HG02642 (cell line): ENCODE data around the gene PRKD2.

Experiments
- ATAC-seq: cut with Tn5 transposase; IDR thresholded peaks from one replicate; pipeline ENCODE4 v1.9.1; 2021; ENCODE audit warnings: mild to moderate bottlenecking; ENCODE audit not compliant: unreplicated experiment, poor library complexity

The PRKD2 gene

DNA sequence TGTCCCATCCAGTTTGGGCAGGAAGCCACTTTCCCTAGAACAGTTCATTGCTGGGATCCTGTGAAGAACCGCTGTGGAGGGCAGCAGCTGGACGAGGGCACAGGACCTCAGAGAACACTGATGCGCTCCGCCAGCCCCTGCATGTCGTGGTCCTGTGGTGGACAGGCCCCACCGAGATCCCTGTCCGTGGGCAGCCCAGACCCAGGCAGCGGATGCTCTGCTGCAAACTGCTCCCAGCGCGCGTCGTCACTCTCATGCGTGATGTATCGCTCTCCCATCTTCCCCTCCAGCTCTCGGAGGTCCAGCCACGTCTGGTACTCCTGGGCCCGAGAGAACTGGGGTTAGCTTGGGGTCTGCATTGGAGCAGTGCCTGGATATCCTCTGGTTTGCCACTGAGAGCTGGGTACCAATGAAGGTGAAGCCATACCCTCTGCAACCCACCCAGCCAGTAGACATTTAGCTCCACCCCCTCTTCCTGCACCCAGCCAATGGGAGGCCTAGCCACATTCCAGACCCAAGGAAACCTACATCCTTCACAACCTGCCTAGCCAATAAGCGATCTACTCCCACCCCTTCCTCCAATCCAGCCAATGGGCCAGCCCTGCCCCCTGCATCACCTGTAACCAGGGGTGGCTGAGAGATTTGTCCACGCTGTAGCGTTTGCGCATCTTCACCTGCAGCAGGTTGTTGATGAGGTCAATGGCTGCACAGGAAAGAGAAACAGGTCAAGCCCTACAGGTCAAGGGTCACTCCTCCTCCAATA, 42.3 kb downstream of the PRKD2 start:
- no peak for ATAC-seq

DNA sequence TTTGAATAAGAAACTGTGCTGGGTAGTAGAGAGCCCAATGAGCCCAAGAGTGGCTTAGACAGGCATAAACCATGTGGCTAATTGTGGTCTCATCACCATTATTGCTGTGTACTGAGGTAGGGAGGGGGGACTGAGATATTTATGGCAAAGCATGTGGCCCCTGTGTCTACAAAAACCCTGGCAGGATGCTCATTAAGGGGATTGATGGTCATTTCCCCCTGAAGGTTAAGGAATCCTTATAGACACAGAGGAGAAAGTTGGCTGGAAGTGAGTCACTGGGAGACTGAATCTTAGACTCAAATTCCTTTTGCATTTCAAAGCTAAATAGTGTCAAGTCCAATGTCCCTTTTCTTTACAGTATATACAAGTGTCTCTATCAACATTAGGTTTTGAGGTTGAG, 46.1 kb downstream of the PRKD2 start:
- no peak for ATAC-seq

DNA sequence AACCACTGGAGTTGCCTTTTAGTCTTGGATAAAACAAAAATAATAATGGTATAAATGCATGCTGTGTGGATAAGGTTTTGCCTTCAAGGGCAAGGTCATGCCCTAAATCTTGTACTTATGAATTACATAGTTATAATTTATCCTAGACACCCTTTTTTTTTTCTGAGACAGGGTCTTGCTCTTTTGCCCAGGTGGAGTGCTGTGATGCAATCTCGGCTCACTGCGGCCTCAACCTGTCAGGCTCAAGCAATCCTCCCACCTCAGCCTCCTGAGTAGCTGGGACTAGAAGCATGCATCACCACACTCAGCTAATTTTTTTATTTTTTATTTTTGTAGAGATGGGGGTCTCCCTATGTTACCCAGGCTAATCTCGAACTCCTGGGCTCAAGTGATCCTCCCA, 48.3 kb downstream of the PRKD2 start:
- ATAC-seq: no peak

DNA sequence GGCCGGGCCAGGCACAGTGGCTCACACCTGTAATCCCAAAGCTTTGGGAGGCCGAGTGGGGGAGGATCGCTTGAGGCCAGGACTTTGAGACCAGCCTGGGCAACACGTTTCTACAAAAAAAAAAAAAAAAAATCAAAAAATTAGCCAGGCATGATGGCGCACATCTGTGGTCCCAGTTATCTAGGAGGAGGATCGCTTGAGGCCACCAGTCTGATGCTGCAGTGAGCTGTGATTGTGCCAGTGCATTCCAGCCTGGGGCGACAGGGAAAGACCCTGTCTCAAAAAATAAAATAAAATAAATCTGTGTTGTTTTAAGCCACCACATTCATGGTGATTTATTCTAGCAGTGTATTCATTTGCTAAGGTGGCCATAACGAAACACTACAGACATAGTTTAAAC, 51.8 kb downstream of the PRKD2 start:
- ATAC-seq: no peak

DNA sequence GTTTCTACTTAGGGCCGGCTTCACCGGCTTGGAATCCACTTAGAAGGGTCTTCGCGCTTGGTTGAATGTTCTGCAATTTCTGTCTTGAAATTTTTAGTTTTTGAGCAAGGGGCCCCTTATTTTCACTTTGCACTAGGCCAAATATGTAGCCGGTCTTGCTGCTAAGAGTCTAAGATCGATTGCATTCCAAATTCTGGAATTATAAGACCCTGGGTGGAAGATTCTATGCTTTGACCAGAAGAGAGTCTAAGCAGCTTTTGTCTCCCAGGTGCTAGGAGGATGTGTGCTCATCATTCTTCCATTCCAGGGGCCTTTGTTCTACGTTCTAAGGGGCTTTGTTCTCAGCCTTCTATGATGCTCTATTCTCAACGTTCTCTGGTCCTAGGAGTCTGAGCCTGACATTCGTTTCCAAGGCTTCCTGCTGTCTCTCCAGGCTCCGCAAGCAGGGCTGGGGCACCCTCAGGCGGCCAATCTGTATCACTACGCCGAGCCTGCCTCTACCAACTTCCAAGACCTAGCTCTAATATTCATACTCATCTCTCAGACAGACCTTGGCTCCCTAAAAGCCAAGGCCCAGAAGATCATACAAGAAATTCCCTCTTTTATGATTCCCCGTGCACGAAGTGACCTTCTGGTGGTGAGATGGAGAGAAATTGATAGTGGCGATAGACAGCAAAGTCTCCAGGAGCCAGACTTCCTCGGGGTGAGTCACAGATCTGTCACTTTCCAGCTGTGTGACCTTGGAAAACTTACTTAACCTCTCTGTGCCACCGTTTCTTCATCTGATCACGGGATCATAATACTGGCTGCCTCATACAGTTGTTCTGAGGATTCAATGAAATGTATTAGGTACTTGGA, 55.0 kb downstream of the PRKD2 start:
- peak; percentile 17 for ATAC-seq

DNA sequence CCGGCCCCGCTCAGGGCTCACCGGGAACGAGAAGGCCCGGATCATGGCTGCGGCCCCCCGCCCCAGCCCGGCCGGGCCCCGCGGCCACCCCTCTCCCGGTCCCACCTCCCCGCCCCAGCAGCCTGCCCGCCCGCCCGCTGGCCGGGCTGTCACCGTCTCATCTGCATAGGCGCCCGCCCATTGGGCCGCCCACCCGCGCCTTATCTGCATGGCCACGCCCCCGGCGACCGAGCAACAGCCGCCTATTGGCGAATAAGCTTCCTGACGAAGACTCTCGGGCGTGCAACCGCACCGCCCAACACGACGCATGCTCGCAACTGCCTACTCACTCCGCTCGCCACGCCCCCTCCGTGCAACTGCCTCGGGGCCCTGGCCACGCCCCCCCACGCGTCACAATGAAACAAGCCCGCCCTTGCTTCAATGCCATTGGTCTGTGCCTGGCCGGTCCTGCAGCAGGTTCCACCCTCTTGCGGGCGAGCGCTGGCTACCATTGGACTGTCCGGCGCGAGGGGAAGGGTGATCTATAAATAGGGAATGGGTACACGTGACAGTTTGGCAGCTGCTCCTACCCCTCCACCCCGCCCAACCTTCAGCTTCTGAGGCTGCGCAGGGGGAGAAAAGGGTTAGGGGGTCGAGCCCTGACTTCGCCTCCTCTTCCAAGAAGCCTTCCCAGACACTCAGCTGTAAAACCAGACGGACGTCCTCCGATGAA, 55.7 kb downstream of the PRKD2 start, which contains the start of gene DACT3:
Gene DACT3 (minus strand): TSS at position 163 of the 712 bp plus-strand sequence. CDS start 118 bp downstream, at position 45.
- ATAC-seq: peak; percentile 94

DNA sequence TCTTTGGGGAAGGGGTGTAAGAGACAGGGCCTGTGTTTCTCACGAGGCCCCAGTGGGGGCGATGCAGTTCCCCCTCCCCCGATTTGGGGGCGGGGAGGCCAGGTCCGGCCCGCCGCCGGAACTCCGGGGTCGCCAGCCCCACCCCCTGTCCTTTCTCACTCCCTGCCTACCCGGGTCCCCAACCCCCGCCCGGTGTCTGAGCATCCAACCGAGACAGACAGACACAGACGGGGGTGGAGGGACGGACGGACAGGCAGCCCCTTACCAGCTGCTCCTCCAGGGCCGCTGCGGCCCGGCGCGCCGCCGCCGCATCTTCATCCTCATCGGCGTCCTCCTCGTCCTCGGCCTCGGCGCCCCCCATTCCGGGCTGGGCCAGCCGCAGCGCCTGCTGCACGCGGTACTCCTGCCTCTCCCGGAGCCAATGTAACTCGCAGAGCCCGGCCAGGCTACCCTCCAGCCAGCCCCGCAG, 56.3 kb downstream of the PRKD2 start:
- ATAC-seq: no peak

DNA sequence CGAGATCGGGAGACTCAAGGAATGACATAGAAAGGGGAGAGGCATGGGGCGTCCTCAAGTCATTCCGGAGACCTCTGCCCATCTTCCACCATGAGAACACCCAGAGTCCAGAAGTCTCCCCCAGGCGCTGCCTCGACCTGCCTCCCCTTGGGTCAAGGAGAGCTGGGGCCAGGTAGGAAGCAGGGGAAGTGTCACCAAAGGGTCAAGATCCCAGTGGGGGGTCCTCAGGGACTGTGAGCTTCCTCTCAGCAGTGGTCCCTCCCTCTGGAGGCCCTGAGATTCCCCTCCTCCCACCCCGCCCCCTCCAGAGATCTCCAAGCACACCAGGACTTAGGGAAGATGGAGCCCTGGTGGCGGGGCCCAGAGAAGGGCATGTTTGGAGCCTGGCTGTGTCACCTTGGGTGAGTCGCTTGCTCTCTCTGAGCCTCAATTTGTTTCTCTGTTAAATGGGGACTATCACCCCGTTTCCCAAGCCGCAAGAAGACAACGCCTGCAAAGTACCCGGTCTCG, 56.9 kb downstream of the PRKD2 start:
- ATAC-seq: no peak

DNA sequence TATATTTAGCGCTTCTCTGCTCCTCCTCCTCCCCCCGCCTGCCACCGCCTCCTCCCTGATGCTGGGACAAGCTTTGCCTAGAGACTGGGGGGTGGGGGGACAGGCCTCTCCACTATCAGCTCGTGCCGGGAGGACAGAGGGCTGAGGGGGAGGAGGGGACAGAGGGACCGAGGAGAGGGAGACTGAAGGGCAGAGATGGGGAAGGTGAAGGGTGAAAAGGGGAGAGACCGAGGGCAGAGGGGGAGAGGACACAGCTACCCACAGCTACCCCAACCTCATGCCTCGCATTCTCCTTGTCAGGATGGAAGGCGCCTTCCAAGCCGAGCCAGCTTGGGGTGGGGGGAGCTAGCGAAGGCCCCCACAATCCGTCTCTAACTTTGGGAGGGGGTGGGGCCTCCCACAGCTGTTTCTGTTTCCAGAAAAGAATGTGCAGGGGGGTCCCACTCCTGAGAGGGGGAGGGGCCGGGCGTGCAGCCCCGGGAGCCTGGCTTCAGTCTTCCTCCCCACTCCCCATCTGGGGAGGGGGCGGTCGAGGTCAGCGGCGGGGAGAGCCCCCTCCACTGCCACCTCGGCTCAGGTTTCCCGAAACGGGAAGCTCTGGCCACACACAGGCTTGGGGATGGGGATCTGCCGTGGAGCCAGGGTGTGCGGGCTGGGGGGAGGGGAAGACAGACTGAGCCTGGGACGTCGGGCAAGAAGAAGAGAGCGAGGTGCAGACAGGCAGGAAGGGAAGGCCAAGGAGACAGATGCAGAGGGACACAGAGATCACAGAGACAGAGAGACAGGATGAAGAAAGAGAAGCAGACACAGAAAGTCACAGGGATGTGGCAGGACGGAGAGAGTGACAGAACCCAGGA, 57.5 kb downstream of the PRKD2 start:
- no peak for ATAC-seq

DNA sequence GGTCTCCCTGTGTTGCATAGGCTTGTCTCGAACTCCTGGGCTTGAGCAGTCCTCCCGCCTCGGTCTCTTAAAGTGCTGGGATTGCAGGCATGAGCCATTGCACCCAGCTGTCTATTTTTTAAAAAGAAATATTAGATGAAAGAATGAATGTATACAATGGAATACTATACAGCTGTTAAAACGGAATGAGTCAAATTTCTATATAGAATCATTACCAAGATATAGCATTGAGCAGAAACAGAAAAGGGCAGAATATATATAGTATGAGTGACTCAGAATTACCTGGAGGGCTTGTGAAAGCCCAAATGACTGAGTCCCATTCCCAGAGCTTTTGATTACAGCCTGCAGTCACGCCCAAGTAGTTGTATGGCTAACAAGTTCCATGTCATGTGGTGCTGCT, 60.4 kb downstream of the PRKD2 start:
- no peak for ATAC-seq

DNA sequence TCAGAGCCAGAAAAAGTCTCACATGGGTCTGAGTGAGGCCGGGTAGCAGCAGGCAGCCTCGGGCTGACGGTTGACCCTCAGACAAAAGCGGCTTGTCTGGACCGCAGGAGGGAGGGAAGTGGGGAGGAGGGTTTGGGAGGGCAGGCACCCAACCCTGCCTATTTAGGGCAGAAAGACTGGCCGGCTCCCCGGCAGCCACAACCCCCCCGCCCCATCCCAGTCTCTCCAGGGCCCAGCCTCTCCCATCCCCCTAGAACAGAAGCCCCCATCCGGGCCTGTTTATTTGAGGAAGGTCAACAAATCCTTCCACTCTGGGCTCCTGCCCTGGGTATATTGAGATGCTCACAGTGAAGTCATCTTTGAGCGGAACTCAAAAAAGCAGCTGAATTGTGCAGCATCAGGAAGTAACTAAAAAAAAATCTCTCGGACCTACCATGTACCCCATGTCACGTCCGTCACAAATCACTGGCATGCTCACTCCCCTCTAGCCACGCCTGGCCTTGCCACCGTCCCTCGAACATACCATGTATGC, 62.2 kb downstream of the PRKD2 start:
- no peak for ATAC-seq

DNA sequence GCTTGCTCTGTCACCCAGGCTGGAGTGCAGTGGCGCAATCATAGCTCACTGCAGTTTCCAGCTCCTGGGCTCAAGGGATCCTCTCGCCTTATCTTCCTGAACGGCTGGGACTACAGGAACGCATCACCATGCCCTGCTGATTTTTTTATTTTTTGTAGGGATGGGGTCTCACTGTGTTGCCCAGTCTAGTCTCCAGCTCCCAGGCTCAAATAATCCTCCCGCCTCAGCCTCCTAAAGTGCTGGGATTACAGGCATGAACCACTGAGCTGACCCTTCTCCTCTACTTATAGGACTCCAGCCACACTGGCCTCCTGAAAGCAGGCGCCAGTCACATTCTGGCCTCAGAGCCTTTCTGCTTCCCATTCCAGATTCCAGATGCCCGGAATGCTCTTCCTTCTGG, 66.5 kb downstream of the PRKD2 start:
- ATAC-seq: no peak

DNA sequence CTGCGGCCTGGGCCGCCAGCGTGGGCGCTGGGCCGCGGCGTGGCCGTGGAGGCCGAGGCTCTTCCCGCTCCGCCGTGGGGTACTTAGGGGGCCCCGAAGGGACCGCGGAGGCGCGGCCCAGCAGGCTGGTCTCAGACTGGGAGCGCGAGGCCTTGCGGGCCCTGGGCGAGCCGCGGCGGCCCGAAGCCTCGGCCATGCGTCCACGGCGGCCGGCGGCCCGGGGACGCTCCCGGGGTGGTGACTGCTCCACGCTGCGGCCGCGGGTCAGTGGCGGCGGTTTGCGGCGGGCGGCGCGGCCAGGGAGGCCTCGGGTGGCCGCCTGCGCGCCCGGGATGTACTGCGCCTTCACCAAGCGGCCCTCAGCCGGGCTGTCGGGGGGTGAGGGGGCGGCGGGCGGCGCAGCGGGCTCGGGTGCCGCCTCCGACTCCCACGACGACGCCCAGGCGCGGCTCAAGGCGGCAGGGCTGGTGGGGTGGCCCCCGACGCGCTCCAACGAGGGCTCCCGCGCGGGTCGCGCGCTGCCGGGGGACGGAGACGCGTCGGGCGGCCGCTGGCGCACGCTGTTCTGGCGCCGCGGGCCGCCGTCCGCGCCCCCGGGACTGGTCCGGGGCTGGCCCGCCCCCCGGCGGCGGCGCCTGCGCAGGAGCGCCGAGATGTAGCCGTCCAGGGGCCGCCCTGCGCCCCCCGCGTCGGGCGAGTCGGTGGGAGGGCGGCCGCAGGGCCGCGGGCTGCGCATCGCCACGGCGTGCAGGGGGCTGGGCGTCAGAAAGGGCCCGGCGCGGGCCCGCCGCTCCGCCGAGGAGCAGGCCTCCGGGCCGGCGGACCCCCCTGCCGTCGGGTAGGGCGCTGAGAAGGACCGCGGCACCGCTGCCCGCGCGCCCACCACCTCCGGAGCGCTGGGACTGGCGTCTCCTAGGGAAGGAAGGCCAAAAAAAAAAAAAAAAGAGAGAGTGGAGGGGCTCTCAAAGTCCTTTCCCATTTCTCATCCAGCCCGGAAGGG, 67.7 kb downstream of the PRKD2 start:
- ATAC-seq: no peak

DNA sequence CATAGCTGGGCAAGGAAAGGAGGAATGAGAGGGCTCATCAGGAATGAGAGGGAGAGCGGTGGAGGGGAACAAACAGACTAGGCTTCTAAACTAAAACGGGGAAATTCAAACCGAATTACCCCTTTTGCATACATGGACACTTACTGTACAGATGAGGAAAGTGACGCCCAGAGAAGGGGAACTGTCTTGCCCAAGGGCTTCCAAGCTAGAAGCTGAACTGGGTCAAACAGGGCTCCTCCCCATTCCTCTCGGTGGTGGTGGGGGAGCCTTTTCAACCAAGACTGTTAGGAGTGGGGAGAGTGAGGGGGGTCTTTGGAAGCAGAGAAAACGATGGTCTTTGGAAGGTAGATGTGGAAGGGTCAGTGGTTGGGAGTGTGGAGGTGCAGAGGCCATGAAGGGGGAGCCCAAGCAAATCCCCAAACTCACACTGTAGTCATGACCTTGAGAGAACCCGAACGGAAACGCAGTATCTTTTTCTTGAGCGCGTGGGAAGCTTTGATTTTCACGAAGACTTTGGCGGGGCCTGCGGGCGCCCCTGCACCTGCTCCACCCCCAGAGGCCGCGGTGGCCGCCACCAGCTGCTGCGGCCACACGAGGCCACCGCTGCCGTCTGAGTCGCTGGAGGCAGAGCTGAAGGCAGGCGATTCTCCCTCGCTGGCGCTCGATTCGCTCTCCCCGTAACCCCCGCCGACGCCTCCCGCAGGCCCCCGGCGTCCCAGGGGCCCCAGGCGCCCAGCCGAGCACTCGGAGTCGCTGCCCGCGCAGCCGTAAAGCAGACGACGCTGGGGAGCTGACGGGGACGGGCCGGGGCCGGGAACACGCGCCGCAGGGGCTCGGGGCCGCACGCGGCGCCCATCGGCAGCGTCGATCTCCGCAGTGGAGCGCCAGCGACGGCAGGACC, 68.6 kb downstream of the PRKD2 start:
- ATAC-seq: no peak

DNA sequence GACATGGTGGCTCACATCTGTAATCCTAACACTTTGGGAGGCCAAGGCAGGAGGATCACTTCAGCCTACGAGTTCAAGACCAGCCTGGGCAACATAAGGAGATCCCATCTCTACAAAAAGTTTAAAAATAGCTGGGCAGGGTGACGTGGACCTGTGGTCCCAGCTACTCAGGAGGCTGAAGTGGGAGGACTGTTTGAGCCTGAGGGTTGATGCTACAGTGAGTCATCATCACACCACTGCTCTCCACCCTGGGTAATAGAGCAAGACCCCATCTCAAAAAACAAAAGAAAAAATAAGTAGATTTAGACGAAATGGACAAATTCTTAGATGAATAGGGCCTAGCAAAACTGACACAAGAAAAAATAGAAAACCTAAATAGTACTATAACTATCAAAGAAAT, 70.5 kb downstream of the PRKD2 start:
- ATAC-seq: no peak

DNA sequence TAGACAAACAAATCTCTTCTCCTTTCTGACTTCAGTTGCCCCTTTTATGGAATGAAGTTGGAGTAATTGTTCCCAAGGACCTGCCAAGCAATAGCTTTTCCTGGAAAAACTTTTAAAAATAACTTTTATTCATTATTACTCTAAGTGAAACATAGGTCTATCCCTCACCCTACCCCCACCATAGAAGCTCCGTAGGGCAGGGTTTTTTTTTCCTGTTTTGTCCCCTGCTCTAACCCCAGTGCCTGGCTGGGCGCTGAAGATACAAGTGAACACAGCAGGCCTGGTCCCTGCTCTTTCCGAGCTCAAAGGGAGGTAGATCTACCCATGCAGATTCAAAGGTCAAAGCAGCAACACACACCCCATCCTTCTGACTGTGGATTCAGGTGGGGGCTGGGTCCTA, 72.2 kb downstream of the PRKD2 start:
- ATAC-seq: no peak

DNA sequence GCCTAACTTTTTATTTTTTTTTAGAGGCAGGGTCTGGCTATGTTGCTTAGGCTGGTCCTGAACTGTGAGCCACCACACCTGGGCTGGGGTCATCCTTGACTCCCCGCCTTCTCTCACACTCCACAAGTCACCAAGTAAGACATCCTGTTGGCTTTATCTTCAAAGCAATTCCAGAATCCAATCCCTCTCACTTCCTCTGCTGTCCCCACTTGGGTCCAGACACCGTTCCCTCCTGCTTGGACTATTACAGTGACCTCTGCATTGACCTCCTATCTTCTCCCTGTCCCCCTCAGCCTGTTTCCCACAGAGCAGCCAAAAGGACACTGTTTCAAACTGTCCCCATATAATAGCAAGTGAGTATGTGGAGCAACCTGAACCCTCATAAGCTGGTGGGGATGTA, 76.3 kb downstream of the PRKD2 start:
- ATAC-seq: no peak
